HuH-7 (cell line): Measurements from ENCODE around the gene OMD.
"Not testable (repeated sequence)": the region's sequence is repeated elsewhere in the genome, so short reads cannot be mapped to it uniquely, and the experiment has no call there.

Experiments
- DNase-seq: peaks from one replicate; pipeline ENCODE4 v3.0.0; 2011; ENCODE audit warnings: low spot score

Gene OMD

DNA sequence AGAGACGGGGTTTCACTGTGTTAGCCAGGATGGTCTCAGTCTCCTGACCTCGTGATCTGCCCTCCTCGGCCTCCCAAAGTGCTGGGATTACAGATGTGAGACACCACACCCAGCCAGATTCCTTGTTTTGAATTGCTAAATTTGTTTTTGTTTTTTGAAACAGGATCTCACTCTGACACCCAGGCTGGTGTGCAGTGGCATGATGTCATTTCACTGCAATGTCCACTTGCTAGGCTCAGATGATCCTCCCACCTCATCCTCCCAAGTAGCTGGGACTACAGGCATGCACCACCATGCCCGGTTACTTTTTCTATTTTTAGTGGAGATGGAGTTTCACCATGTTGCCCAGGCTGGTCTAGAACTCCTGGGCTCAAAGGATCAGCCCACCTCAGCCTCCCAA is 13.1 kb downstream of the OMD start:
- DNase-seq = not testable (repeated sequence)

DNA sequence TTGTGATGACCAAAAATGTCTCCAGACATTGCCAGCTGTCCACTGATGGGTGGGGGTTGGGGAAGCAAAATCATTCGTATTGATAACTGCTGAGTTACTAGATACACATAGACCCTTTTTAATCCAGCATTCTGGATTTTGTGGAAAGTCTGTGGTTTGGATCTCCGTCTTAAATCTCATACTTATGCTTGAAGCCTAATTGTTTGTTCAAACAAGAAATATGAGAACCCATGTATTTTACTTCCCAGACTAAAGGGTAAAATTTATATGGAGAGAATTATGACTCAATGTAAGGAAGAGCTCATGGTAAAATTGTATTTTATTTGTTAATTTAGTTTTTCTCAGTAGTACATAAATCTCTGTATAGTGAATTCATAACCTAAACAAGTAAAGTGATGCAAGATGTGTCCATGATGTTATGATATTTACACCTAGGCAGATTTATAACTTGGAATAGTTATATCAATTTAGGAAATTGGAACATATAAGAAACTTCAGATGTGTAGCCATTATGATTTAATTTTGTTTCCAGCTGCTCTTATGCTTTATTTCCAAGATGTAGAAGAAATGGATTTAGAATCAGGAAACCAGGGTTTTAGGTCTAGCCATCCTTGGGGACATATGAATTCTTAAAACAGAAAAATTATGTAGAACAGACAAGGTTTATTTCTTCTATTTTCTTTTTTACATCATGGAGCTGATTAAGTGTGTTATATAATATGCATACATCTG is 15.4 kb downstream of the OMD start:
- DNase-seq = no peak

DNA sequence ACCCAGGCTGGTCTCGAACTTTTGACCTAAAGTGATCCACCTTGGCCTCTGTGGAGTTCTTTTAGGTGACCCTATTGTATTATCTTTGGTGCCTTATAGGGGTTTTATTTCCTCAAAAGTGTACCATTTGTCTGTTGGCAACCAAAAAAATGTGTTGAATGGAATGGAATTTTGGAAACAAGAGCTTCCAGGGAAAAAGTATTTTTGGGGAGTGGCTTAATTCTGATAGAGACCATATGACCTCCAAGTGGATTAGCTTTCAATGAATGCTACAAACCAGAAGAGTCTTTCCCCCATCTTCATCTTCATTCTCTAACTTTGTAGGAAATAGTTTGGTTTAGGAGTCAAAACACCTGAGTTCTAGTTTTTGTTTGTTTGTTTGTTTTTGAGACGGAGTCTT is 16.5 kb downstream of the OMD start:
- DNase-seq = no peak

DNA sequence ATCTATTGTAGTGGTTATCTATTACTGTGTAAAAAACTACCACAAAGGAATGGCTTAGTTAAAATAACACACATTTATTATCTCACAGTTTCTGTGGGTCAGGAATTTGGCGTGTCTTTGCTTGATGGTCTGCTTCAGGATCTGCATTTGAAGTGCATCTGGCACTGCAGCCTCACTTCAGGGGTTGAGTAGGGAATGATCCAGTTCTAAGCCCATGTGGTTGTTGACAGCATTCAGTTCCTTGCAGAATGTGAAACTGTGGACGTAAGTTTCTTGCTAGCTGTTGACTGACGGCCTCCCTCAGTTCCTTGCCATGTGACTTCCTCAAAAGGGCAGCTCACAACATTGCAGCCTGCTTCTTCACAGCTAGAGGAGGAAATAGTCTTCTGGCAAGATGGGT is 17.8 kb downstream of the OMD start:
- DNase-seq = no peak

DNA sequence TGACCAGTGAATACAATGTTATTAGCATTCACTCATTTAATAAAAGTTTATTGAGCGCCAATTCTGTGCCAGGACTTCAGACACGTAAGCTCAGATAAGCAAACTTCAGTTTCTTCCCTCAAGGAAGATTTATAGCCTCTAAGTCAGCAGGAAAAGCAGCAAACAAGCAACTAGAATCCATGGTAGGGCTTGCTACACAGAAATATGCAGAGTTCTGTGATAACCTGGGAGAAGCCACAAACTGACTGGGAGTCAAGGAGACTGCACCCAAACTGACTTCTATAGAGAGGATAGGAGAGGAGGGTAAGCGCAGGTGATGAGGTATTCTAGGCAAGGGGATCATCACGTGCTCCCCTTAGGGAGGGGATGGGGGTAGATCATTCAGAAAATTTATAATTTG is 18.5 kb downstream of the OMD start:
- no peak for DNase-seq

DNA sequence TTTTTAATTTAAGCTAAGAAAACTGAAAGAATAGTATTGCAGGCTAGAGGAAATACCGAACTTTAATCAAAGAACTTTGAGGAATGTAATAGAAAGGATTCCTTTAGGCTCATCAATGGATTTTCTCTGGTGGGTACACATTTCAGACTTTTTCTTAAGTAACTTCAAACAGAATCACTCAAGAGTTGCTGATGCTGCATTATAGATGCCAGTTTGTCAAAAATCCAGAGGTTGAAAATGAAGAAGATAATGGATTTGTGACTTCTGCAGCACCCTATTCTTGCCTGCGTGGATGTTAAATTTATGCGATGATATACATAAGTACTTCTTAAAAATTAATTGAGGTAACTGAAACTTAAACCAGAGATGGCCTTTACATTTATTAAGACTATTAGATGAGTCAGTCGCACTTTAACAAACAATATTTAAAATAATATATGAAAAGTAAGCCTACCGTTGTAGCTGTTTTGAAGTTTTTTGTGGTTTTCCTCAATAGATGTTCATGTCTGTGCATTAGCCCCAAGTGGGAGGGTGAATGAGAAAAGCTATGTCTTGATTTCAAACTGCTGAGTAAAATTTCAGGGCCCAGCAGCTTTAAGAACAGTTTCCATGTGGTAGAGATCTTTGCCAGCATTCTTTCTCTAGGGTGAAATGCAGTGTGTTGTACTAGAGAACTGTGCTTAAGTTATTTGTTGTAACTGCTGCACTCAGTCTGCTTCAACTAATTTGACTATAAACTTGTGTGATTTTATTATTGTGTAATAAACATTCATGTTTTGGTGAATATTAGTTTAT is 20.0 kb downstream of the OMD start, which contains the start of gene OGN:
Gene OGN, minus strand, starts transcription at position 537 of the 795 bp plus-strand sequence. CDS start 1,171 bp downstream, outside the sequence.
- no peak for DNase-seq

DNA sequence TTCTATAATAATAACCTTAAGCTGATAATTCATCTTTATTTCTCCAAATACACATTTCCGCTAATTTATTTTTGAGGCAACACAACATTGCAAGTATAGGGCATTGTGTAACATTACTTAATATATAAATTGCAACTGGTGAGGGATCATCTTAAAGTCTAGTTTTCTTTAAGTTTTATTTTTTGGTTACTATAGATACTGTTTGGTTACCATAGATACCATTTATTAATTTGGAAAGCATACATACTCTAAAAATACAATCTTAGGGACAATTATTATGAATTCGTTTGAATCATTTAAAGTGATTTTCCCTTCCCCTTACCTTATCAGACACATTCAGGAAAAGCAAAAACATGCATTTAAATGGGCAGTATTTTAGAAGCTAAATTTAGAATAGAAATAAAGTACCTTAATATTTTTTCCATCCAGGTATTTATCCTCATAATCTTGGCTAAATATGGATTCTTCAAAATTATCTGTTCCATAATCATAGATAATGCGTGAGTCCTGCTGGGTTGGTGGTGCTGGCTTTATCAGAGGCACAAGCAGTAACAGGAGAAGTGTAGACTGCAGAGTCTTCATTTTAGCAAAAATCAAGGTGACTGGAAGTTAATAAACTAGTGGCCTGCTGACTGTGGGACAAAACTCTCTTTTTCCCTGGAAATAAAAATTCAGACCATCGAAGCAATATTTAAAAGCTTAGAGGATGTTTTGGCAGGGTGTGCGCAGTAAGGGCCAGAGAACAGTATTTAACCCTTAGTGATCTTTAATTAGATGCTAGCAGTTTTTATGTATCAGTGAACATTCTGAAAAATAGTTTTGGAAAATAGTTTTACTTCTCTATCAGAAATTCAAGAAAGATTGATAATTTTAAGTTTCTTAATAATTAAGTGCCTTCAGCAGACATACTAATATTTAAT is 21.2 kb downstream of the OMD start:
- no peak for DNase-seq

DNA sequence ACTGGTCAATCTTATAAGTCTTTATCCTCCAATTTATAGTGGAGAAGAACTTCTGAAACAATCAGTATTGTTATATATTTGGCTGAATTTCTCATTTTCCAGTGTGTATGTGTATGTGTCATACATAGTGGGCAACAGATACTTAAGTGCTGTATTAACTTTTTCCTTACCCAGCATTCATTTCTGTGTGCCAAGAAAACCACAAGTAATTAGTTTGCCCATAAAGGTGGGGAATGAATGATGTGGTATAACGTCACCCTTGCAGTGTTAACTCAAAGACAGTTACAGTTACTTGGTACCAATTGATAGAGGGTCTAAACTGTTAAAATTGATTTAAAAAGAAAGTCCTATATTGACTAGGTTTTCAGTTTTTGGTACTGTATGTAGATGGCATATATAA is 21.9 kb downstream of the OMD start:
- no peak for DNase-seq

DNA sequence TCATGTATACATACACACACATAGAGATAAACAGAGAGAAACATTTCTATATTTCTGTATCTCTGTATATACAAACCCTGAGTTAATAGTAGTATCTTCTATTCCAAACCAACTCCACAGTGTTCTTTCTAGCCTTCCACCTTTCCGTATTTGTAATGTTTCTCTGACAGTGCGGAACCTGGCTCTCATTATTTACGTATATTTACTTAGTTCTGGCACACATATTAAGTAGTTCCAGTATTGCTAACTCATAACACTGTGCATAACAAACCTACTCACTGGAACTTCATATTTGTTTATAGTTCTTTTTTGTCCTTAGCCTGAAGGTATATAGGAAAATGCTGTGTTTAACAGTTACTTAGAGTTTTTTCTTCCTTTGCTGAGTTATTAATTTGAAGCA is 26.4 kb downstream of the OMD start:
- DNase-seq = no peak

DNA sequence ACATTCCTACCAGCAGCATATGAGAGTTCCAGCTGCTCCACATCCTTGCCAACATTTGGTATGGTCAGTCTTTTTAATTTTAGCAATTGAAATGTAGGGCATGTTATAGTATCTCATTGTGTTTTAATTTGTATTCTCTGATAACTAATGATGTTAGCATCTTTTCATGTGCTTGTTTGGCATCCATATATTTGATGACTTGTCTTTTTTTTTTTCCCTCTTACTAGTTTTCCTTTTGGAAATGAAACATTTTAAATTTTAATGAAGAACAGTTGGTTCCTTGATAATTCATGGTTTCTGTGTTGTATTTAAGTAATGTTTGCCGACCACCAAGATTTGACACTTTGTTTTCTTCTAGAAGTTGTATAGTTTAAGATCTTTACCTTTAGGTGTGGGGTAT is 28.7 kb downstream of the OMD start:
- DNase-seq = no peak

DNA sequence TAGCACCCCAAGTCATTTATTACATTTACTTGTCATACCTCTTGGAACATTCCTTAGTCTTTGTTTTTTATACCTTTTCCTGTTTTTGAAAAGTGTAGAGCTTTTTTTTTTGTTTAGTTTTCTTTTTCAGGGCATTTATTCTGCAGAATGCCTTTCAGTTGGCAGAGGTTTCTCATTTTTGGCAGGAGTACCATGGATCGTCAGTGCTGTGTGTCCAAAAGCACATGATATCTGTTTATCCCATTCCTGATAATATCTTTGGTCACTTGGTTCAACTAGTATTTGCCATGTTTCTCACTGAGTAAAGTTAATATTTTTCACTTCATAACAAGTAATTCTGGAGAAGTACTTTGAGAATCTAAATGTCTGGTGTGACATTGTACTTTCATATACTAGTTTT is 30.6 kb downstream of the OMD start:
- DNase-seq = no peak

DNA sequence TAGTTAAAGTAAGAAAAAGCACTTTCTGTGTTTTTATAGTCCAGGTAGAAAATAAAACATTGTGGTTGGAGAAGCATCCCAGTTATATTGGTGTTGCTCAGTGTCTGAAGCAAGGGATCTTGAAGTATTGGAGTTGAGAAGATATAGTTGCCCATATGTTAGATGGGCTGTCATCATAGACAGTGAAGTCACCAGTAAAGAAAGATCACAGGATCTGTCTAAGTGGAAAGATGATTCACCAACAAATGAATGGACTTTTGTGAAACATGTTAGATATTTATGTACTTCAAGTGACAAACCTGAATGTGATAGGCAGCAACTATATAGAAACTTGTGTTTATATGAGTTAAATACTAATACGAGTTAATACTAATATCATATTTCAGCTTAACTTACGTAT is 31.6 kb downstream of the OMD start:
- DNase-seq = no peak

DNA sequence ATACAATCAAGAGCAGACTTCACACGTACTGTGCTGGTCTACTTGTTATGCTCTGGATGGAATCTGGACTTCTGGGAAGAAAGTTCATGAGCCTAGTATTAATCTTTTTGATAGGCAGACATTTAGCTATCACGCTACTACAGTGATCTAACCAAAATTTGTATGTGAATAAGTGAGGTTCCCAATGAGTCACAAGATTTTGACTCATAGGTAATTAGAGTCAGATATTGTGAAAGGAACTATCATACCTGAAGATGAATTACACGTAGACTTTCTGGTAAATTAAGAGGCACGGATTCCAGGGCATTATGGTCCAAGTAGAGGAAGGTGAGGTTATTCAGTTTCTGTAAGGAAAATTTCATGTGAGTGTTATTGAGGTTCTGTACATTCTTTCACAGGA is 38.3 kb downstream of the OMD start:
- DNase-seq = no peak

DNA sequence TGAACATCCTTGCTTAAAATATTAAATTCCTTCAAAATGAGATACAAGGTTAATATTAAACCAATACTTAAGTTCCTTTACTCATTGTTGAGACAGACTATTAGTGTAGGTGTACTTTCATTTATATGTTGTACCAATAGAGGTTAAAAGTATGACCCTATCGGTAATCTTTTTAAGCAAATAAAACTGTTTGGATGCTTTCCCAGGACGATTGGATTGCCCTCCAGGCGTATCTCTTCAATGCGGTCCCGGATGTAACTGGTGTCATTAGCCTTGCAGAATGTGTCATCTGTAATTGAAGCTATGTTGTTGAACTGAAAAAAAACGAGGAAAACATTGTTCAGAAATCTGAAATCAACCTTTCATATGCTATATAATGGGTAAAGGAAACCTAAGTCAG is 38.8 kb downstream of the OMD start:
- DNase-seq = no peak

DNA sequence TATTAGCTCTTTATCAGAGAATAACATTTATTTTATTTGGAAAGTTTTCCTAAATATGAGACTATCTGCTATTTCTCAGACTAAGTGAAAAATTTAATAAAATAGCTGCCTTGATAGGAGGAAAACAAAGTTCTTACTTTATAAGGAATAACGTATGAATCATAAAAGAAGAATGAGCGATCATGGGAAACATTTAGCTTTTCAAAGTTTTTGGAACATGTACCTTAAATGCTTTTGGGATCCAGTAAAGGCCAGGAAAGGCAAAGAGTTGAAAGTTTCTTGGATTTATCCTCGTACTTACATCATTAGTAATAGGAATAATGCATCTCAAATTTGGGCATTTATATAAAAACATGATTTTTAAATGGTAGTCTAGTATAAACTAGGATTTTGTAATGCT is 39.3 kb downstream of the OMD start:
- no peak for DNase-seq

DNA sequence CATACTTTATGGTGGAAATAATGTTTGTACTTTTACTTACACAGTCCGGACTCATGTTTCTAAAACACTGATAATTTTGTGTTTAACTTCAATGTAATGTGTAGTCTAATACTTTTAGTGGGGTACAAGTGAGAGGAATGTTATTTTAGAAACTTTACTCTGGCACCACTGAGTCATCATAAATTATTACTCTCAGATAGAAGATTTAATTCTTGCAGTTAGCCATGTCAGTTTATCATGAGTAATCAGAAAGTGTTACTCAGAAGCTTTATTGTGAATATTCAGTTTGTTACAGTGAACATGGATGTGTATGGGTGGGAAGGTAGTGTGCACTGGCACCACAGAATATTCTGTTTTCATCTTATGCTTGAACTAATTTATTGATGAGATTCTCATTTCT is 39.9 kb downstream of the OMD start:
- DNase-seq = no peak

DNA sequence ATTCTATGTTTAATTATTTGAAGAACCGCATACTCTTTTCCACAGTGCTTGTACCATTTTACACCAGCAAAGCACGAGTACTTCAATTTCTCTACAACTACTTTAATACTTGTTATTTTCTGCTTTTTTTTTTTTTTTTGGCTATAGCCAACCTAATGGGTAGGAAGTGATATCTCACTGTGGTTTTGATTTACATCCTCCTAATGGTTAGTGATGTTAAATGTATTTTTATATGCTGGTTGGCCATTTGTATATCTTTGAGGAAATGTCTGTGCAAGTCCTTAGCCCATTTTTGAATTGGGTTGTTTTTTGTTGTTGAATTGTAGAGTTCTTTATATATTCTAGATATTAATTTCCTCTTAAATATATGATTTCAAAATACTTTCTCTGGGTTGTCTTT is 42.5 kb downstream of the OMD start:
- no peak for DNase-seq

DNA sequence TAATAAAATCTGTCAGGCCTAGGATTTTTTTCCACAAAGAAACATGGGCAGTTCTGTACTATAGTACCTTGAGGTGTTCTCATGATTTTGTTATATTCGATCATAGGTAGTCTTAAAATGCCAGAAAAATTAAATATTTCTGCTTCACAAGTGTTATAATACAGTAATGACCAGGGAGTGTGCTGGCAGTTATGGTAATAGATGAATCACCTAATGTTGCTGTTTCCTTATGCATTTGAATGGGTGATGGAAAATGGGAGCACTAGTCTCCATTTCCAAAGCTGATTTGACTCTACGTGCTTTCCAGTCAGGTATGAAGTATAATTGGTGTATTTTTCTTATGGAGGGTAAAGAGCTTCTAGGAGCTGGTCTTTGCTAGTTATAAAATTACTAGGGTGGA is 43.7 kb downstream of the OMD start:
- DNase-seq = no peak

DNA sequence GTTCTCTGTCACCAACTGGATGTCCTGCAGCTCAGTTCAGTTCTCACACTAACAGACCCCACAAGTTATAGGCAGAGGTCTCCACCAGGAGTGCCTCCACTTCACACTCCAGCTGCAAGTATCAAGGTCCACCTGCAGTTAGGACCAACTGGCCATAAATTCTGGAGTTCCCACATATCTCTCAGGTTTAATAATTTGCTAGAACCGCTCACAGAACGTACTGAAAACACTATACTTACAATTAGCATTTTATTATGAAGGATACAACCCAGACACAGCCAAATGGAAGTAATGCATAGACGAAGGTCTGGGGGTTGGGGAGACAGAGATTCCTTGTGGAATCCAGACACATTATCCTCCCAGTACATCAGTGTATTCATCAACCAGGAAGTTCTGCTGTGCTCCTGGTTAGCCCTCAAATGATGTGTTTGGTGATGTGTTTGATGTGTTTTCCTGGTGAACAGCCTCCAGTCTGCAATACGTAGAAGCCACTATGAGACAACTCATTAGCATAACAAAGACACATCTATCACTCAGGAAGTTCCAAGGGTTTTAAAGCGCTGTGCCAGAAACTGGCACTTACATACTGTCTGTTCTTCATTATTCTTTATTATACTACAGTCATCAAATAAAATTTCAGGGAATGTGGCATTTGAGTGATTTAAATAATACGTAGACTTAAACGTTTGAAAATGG is 45.3 kb downstream of the OMD start:
- peak; percentile 22 for DNase-seq

DNA sequence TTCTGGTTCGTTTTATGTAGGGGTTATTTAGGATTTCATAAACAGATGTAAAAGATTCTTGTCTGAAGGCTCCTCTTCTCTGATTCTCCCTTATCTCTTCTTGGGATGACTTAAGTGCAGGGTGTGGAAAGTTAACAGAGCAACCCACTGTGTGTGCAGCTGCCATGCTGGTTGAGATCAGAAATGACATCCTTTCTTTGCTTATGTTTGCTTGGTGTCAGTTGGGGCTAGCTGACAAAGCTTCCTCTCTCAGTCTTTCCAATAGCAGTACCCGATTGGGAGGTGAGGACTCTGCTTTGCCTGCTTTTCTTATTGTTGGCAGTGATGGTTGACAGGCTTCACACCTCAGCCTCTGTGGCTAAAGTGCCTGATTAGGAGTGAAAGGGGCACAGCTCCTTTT is 46.4 kb downstream of the OMD start:
- DNase-seq = no peak

DNA sequence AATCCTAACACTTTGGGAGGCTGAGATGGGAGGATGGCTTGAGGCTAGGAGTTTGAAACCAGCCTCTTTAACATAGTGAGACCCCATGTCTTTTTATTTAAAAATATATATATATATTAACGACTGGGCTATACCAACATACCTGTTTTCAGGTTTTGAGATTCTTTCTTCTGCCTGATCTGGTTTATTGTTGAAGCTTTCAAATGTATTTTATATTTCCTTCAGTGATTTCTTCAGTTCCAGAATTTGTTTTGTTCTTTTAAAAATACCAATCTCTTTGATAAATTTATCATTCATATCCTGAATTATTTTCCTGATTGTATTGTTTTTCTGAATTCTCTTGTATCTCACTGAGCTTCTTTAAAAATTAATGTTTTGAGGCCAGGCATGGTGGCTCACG is 51.1 kb downstream of the OMD start:
- DNase-seq = no peak

DNA sequence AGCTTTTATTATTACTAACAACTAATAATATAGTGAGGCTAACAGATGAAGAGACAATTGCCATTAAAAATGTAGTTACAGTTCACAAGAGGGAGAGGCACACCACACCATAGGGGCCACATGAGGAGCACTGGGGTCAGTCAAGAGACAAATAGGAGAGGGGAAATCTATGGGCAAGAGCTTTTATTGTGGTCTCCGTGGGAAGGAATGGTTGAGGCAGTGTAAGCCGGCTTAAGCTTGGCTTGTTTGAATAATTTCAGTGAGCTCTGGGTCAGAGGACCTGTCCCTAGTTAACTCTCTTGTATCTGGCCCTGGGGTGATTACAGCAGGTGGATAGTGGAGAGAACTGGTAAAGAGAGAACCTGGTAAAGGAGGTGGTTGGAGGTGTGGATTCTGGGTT is 55.2 kb downstream of the OMD start:
- no peak for DNase-seq
